Stomach (tissue), 9 donors: ENCODE data around the gene SOX10. TPM values are rescaled to one million over a fixed set of nuclear protein-coding genes. Genes with fewer than 3 reads are reported as not detected.

Experiments used
- DNase-seq, 2 donors: peaks; one replicate each; pipeline versions ENCODE4 v3.0.0 to v3.0.0-alpha.2; 2013 to 2019
- H3K27ac ChIP-seq, 5 donors: fragments of 200-600 bp in 4 of 5; sonication (generic) in 4 of 5; one replicate each; pipeline ENCODE4 v1.5.1; 2013 to 2019; ENCODE audit warnings: mild to moderate bottlenecking in 1 of 5, moderate library complexity in 1 of 5
- H3K27me3 ChIP-seq, 3 donors: fragments of 200-600 bp; sonication (generic); one replicate each; pipeline ENCODE4 v1.5.1; 2017 to 2019; ENCODE audit warnings: mixed run types in 1 of 3
- H3K36me3 ChIP-seq, 4 donors: fragments of 200-600 bp; sonication (generic); 1 replicate in 3 of 4; 2 replicates in 1 of 4; pipeline ENCODE4 v1.5.1; 2016 to 2019
- H3K4me1 ChIP-seq, 4 donors: fragments of 200-600 bp; sonication (generic); one replicate each; pipeline ENCODE4 v1.5.1; 2016 to 2019
- H3K4me3 ChIP-seq, 4 donors: fragments of 200-600 bp; sonication (generic) in 3 of 4; one replicate each; pipeline ENCODE4 v1.5.1; 2016 to 2019; ENCODE audit warnings: mild to moderate bottlenecking in 1 of 4
- H3K9me3 ChIP-seq, 4 donors: fragments of 200-600 bp; sonication (generic); one replicate each; pipeline ENCODE4 v1.5.1; 2016 to 2019
- CTCF ChIP-seq, 7 experiments: fragments of 450-650 bp in 4 of 7; fragments of 200-600 bp in 3 of 7; sonication (generic) in 3 of 7; IDR thresholded peaks; one replicate each; pipeline ENCODE4 v1.5.1; 2016 to 2019; ENCODE audit warnings: antibody characterized with exemption in 7 of 7, control low read depth in 2 of 7, mild to moderate bottlenecking in 1 of 7
- EP300 ChIP-seq: sonication (generic); formaldehyde crosslinking; IDR thresholded peaks from one replicate; pipeline ENCODE4 v1.6.1; 2017; ENCODE audit warnings: antibody characterized with exemption
- POLR2A ChIP-seq, 4 donors: fragments of 450-650 bp; IDR thresholded peaks; one replicate each; pipeline ENCODE4 v1.6.1; 2016; ENCODE audit warnings: antibody characterized with exemption in 4 of 4, control low read depth in 2 of 4, mild to moderate bottlenecking in 1 of 4, moderate library complexity in 1 of 4
- POLR2AphosphoS5 ChIP-seq, 3 donors: sonication (generic); formaldehyde crosslinking; IDR thresholded peaks; one replicate each; pipeline ENCODE4 v1.6.1; 2016; ENCODE audit warnings: antibody characterized with exemption in 3 of 3
- WGBS, 5 donors: extraction: QIAGEN DNeasy Blood & Tissue Kit in 3 of 5; methylation state at CpG; one replicate each; pipeline versions ENCODE4 v1.1.5 to v1.1.7; 2013 to 2018; 5-methylcytosine and 5-hydroxymethylcytosine counted together
- intact Hi-C: fragments of 100-400 bp; cut with DNase I; formaldehyde crosslinking; loops from one replicate; pipeline ENCODE4 v1.15.1; 2023; ENCODE audit warnings: low total_unique reads
- polyA plus RNA-seq, 3 donors: library from polyadenylated mRNA; stranded (reverse); fragments of 200-250 nt; gene quantifications; one replicate each; pipeline ENCODE4 v1.2.3, GENCODE V29; 2013
- total RNA-seq, 5 donors: library from RNA; depleted of rRNA; stranded (reverse); fragments of >200 nt; gene quantifications; one replicate each; pipeline versions ENCODE4 v1.1.0 to v1.2.3, GENCODE V29; 2014 to 2016
- donor health status: healthy with polysubstance abuse.
- donor health status: Bipolar disorder and iron deficiency.
- donor health status: healthy.

Gene SOX10
- total and polyA plus RNA-seq, 8 donors: 1.7 to 4.9 (median 3.0) TPM; not detected in 2

GRCh38 chr22:38028344-38029130 is 44.2 kb upstream of the SOX10 start:
- Histone ChIP-seq H3K9me3 (no peaks in the 10 kb centered on the region), H3K27me3 (no peaks in the 10 kb centered on the region), H3K27ac (no peak overlapping the region), H3K4me1 (peaks cover 0 to 11% (median 10%) of the 10 kb centered on the region in 4 donors), H3K36me3 (no peaks in the 10 kb centered on the region), H3K4me3 (no peak overlapping the region)
- peak in 1 of 2 donors; percentile 2 for DNase-seq
- WGBS, 5 donors: 88 to 96% (median 92%) methylated on average over 14 to 15 of the region's 15 CpGs
- intact Hi-C loops: no loop called here
- TF ChIP-seq CTCF (IDR thresholded peaks at IDR 0.05) (no peak), EP300 (no peak), POLR2AphosphoS5 (IDR thresholded peaks at IDR 0.05) (no peak), POLR2A (IDR thresholded peaks at IDR 0.05) (no peak)

GRCh38 chr22:38027487-38027886 is 43.1 kb upstream of the SOX10 start:
- H3K4me1 ChIP-seq: peaks cover 0 to 7% (median 0%) of the 10 kb centered on the region in 4 donors
- no peaks in the 10 kb centered on the region for H3K36me3 ChIP-seq
- peak in 1 of 2 donors; percentile 13 for DNase-seq
- no peak overlapping the region for H3K27ac ChIP-seq
- 83 to 91% (median 88%) methylated on average over 9 of the region's 9 CpGs for WGBS, 5 donors
- intact Hi-C loops: no loop called here
- TF ChIP-seq CTCF (IDR thresholded peaks at IDR 0.05): no peak
- TF ChIP-seq POLR2AphosphoS5 (IDR thresholded peaks at IDR 0.05): no peak
- TF ChIP-seq EP300: no peak
- TF ChIP-seq POLR2A (IDR thresholded peaks at IDR 0.05): no peak
- no peak overlapping the region for H3K4me3 ChIP-seq
- no peaks in the 10 kb centered on the region for H3K9me3 ChIP-seq
- H3K27me3 ChIP-seq: no peaks in the 10 kb centered on the region

GRCh38 chr22:38026130-38027111 is 42.1 kb upstream of the SOX10 start:
- peak in 1 of 2 donors; percentile 56 for DNase-seq
- peaks cover 0 to 7% (median 0%) of the 10 kb centered on the region in 4 donors for H3K4me1 ChIP-seq
- H3K27me3 ChIP-seq: no peaks in the 10 kb centered on the region
- TF ChIP-seq POLR2AphosphoS5 (IDR thresholded peaks at IDR 0.05) (no peak), CTCF (IDR thresholded peaks at IDR 0.05) (no peak), POLR2A (IDR thresholded peaks at IDR 0.05) (no peak), EP300 (no peak)
- 78 to 85% (median 81%) methylated on average over 18 to 22 of the region's 22 CpGs for WGBS, 5 donors
- H3K27ac ChIP-seq: no peak overlapping the region
- H3K4me3 ChIP-seq: no peak overlapping the region
- no peaks in the 10 kb centered on the region for H3K36me3 ChIP-seq
- intact Hi-C loops: no loop called here
- H3K9me3 ChIP-seq: no peaks in the 10 kb centered on the region

GRCh38 chr22:38025514-38025913 is 41.2 kb upstream of the SOX10 start:
- 90 to 94% (median 90%) methylated on average over 8 of the region's 8 CpGs for WGBS, 5 donors
- Histone ChIP-seq H3K27ac (no peak overlapping the region), H3K36me3 (no peaks in the 10 kb centered on the region), H3K9me3 (no peaks in the 10 kb centered on the region), H3K4me3 (no peak overlapping the region), H3K4me1 (peaks cover 0 to 6% (median 0%) of the 10 kb centered on the region in 4 donors), H3K27me3 (no peaks in the 10 kb centered on the region)
- DNase-seq: no peak
- intact Hi-C loops: no loop called here
- no peak for TF ChIP-seq POLR2AphosphoS5 (IDR thresholded peaks at IDR 0.05)
- TF ChIP-seq CTCF (IDR thresholded peaks at IDR 0.05): no peak
- TF ChIP-seq EP300: no peak
- TF ChIP-seq POLR2A (IDR thresholded peaks at IDR 0.05): no peak
